Measurements from ENCODE around the gene DHRS9. TPM values are rescaled to one million over a fixed set of nuclear protein-coding genes. Genes with fewer than 3 reads are reported as not detected.

The DHRS9 gene
- total and polyA plus RNA-seq, 4 donors, result 1.5 to 17.2 (median 4.0) TPM

- Histone ChIP-seq H3K9ac (ENCODE audit: insufficient read depth in 1 of 2, low read length in 2 of 2) (no peak overlapping the region), H3K9me3 (ENCODE audit: control insufficient read depth in 4 of 4, insufficient read depth in 3 of 4, low read length in 3 of 4) (peaks cover 0 to 3% (median 0%) of the 10 kb centered on the region in 4 donors), H3K4me1 (ENCODE audit: control insufficient read depth in 5 of 5, insufficient read depth in 5 of 5, low read length in 5 of 5) (no peaks in the 10 kb centered on the region), H3K4me3 (no peak overlapping the region), H3K27ac (ENCODE audit: low read depth in 1 of 2, low read length in 1 of 2) (no peak overlapping the region), H3K36me3 (ENCODE audit: control insufficient read depth in 4 of 4, insufficient read depth in 4 of 4, low read length in 4 of 4) (no peaks in the 10 kb centered on the region), H3K27me3 (ENCODE audit: control insufficient read depth in 3 of 3, insufficient read depth in 3 of 3, low read length in 2 of 3) (no peaks in the 10 kb centered on the region)
- WGBS, 2 donors, result 93 to 96% methylated on average over 2 of the region's 2 CpGs
- TF ChIP-seq CTCF (IDR thresholded peaks at IDR 0.05; ENCODE audit: control extremely low read depth, extremely low read depth), result no peak
- no peak for ATAC-seq (ENCODE audit: insufficient read depth, low FRiP score)
- no peak for DNase-seq
Measured at GRCh38 chr2:169106134-169106533, 36.8 kb downstream of the DHRS9 start.

GRCh38 chr2:169106563-169107545, 37.5 kb downstream of the DHRS9 start:
- Histone ChIP-seq H3K27ac (ENCODE audit: low read depth in 1 of 2, low read length in 1 of 2) (no peak overlapping the region), H3K27me3 (ENCODE audit: control insufficient read depth in 3 of 3, insufficient read depth in 3 of 3, low read length in 2 of 3) (no peaks in the 10 kb centered on the region), H3K4me3 (no peak overlapping the region), H3K9ac (ENCODE audit: insufficient read depth in 1 of 2, low read length in 2 of 2) (no peak overlapping the region), H3K9me3 (ENCODE audit: control insufficient read depth in 4 of 4, insufficient read depth in 3 of 4, low read length in 3 of 4) (peaks cover 0 to 4% (median 0%) of the 10 kb centered on the region in 4 donors), H3K36me3 (ENCODE audit: control insufficient read depth in 4 of 4, insufficient read depth in 4 of 4, low read length in 4 of 4) (no peaks in the 10 kb centered on the region), H3K4me1 (ENCODE audit: control insufficient read depth in 5 of 5, insufficient read depth in 5 of 5, low read length in 5 of 5) (no peaks in the 10 kb centered on the region)
- 54 to 69% methylated on average over 6 of the region's 6 CpGs for WGBS, 2 donors
- TF ChIP-seq CTCF (IDR thresholded peaks at IDR 0.05; ENCODE audit: control extremely low read depth, extremely low read depth), result no peak
- DNase-seq, result no peak
- no peak for ATAC-seq (ENCODE audit: insufficient read depth, low FRiP score)

- TF ChIP-seq CTCF (IDR thresholded peaks at IDR 0.05; ENCODE audit: control extremely low read depth, extremely low read depth), result no peak
- no peak overlapping the region for H3K4me3 ChIP-seq
- ATAC-seq (ENCODE audit: insufficient read depth, low FRiP score) (no peak), DNase-seq (no peak)
- no peak overlapping the region for H3K9ac ChIP-seq (ENCODE audit: insufficient read depth in 1 of 2, low read length in 2 of 2)
- H3K27me3 ChIP-seq (ENCODE audit: control insufficient read depth in 3 of 3, insufficient read depth in 3 of 3, low read length in 2 of 3), result no peaks in the 10 kb centered on the region
- H3K4me1 ChIP-seq (ENCODE audit: control insufficient read depth in 5 of 5, insufficient read depth in 5 of 5, low read length in 5 of 5), result no peaks in the 10 kb centered on the region
- no peak overlapping the region for H3K27ac ChIP-seq (ENCODE audit: low read depth in 1 of 2, low read length in 1 of 2)
- peaks cover 0 to 4% (median 0%) of the 10 kb centered on the region in 4 donors for H3K9me3 ChIP-seq (ENCODE audit: control insufficient read depth in 4 of 4, insufficient read depth in 3 of 4, low read length in 3 of 4)
- H3K36me3 ChIP-seq (ENCODE audit: control insufficient read depth in 4 of 4, insufficient read depth in 4 of 4, low read length in 4 of 4), result no peaks in the 10 kb centered on the region
- WGBS, 2 donors, result 35 to 49% methylated on average over 2 of the region's 2 CpGs
Measured at GRCh38 chr2:169107645-169108044, 38.3 kb downstream of the DHRS9 start.
